Activated CD8-positive, alpha-beta T cell treated with anti-CD3 and anti-CD28 coated beads for 36 hours (primary cell): ENCODE measurements around the gene LMF1. TPM values are rescaled to one million over a fixed set of nuclear protein-coding genes. Genes with fewer than 3 reads are reported as not detected.

Experiments
- ATAC-seq: fragments of 200-7000 bp; cut with Tn5 transposase; one replicate; pipeline ENCODE4 v1.10.0; 2021; ENCODE audit warnings: mild to moderate bottlenecking, moderate library complexity
- CTCF ChIA-PET: fragments of 350-600 bp; sonication (Branson Sonifier 250); formaldehyde crosslinking; loops from one replicate; lab custom pipeline; 2021; ENCODE audit warnings: antibody characterized with exemption; lab: Charles Lee
- POLR2A ChIA-PET: fragments of 350-600 bp; sonication (Branson Sonifier 250); formaldehyde crosslinking; loops from one replicate; lab custom pipeline; 2021; ENCODE audit warnings: antibody characterized with exemption; lab: Charles Lee
- DNase-seq: peaks from one replicate; pipeline ENCODE4 v3.0.0-alpha.2; 2020
- H3K27ac Mint-ChIP-seq: one replicate; pipeline ENCODE4 v1.8.0; 2021; ENCODE audit warnings: mild to moderate bottlenecking, mixed read lengths
- H3K27me3 Mint-ChIP-seq: one replicate; pipeline ENCODE4 v1.8.0; 2021; ENCODE audit warnings: mixed read lengths
- H3K36me3 Mint-ChIP-seq: one replicate; pipeline ENCODE4 v1.8.0; 2021; ENCODE audit warnings: low read depth, mixed read lengths
- H3K4me1 Mint-ChIP-seq: one replicate; pipeline ENCODE4 v1.8.0; 2021; ENCODE audit warnings: low read depth, mixed read lengths
- H3K4me3 Mint-ChIP-seq: one replicate; pipeline ENCODE4 v1.8.0; 2021; ENCODE audit warnings: mild to moderate bottlenecking, moderate library complexity, mixed read lengths
- H3K9me3 Mint-ChIP-seq: one replicate; pipeline ENCODE4 v1.8.0; 2021; ENCODE audit warnings: mixed read lengths
- intact Hi-C: fragments of 100-400 bp; cut with micrococcal nuclease; formaldehyde crosslinking; loops from one replicate; pipeline ENCODE4 v1.10.0; 2022
- total RNA-seq, 2 experiments: library from RNA; stranded (reverse); gene quantifications; one replicate each; pipeline ENCODE4 v1.2.3, GENCODE V29; 2021
- TF ChIP-seq, protein P1 (sequence below): fragments of 200-600 bp; IDR thresholded peaks from one replicate; pipeline ENCODE4 v1.8.0; 2022; ENCODE audit warnings: antibody characterized with exemption, mild to moderate bottlenecking

LMF1 gene
- total RNA-seq, 2 experiments from 2014 or later: 8.7 to 9.7 TPM

DNA sequence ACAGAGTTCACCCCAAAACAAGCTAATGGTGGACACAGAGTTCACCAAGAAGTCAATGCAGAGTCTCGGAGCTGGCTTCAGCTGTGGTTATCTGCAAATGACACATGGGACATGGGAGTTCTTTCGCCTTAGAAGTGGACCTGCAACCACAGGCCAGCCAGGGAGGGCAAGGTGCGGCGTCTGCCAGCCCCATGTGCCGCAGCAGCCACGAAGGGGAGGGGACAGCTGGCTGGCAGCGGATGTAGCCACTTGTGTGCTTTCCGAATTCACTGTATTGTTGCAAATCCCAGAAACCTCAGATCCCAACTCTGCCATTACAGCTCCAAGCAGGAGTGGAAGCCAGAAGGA lies 24.8 kb downstream of the LMF1 start:
- POLR2A ChIA-PET: no interaction called here
- TF ChIP-seq, protein P1, sequence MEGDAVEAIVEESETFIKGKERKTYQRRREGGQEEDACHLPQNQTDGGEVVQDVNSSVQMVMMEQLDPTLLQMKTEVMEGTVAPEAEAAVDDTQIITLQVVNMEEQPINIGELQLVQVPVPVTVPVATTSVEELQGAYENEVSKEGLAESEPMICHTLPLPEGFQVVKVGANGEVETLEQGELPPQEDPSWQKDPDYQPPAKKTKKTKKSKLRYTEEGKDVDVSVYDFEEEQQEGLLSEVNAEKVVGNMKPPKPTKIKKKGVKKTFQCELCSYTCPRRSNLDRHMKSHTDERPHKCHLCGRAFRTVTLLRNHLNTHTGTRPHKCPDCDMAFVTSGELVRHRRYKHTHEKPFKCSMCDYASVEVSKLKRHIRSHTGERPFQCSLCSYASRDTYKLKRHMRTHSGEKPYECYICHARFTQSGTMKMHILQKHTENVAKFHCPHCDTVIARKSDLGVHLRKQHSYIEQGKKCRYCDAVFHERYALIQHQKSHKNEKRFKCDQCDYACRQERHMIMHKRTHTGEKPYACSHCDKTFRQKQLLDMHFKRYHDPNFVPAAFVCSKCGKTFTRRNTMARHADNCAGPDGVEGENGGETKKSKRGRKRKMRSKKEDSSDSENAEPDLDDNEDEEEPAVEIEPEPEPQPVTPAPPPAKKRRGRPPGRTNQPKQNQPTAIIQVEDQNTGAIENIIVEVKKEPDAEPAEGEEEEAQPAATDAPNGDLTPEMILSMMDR: no peak
- intact Hi-C loops: no loop called here
- ATAC-seq (no peak), DNase-seq (no peak)
- CTCF ChIA-PET: no interaction called here
- H3K9me3 Mint-ChIP-seq: peaks cover 21% of the 10 kb centered on the region
- H3K4me3 Mint-ChIP-seq: no peak overlapping the region
- peaks cover 37% of the 10 kb centered on the region for H3K36me3 Mint-ChIP-seq
- H3K27ac Mint-ChIP-seq: no peak overlapping the region
- H3K4me1 Mint-ChIP-seq: no peaks in the 10 kb centered on the region
- H3K27me3 Mint-ChIP-seq: no peaks in the 10 kb centered on the region

DNA sequence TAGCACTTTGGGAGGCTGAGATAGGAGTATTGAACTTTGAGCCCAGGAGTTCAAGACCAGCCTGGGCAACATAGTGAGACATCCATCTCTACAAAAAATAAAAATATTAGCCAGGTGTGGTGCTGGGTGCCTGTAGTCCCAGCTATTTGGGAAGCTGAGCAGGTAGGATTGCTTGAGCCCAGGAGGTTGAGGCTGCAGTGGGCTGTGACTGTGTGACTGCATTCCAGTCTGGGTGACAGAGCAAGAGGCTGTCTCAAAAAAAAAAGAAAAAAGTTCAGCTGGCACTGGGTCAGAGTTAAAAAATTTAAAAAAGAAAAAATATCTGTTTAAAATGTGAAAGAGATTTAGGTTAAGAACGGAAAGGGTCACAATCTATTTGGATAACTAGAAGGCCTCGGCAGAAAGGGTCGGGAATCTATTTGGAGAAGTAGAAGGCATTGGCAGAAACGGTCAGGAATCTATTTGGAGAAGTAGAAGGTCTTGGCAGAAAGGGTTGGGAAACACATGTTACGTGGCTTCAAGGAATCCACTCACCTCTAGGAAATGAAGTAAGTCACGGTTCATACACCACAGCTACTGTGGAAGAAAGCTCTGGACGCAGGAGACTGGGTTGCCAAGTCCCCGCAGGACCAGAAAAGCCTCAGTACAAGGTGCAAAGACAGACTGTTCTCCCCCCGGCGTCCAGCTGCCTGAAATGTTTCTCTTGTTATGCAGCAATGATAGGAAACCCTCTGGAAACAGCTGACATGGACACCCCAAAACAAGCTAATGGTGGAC lies 25.3 kb downstream of the LMF1 start:
- H3K9me3 Mint-ChIP-seq: peaks cover 24% of the 10 kb centered on the region
- H3K27me3 Mint-ChIP-seq: no peaks in the 10 kb centered on the region
- H3K4me1 Mint-ChIP-seq: peaks cover 2% of the 10 kb centered on the region
- peaks cover 42% of the 10 kb centered on the region for H3K36me3 Mint-ChIP-seq
- DNase-seq: no peak
- H3K4me3 Mint-ChIP-seq: no peak overlapping the region
- H3K27ac Mint-ChIP-seq: no peak overlapping the region
- no peak for ATAC-seq
- TF ChIP-seq, protein P1: no peak
- intact Hi-C loops: no loop called here
- CTCF ChIA-PET: no interaction called here
- POLR2A ChIA-PET: no interaction called here

DNA sequence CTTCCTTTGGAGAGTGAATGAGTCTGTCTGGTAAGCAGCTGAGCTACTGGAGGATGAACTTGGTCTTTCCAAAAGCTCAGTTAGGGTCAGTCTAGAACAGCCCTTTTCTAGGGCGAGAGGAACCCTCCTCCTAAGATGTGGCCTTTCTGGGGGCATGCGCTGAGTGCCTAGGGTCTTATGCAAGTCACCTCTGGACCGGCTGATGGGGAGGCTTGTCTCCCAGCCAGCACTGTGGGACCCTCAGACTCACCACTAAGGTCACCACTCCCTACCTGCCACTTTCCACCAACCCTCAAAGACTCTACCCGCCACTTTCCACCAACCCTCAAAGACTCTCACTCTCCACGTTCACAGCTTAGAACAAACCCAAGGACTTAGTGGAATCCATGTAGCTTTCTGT lies 26.8 kb downstream of the LMF1 start:
- intact Hi-C loops: no loop called here
- Mint-ChIP-seq H3K27me3 (no peaks in the 10 kb centered on the region), H3K36me3 (peaks cover 44% of the 10 kb centered on the region), H3K27ac (no peak overlapping the region), H3K4me1 (peaks cover 2% of the 10 kb centered on the region), H3K9me3 (peaks cover 24% of the 10 kb centered on the region), H3K4me3 (no peak overlapping the region)
- CTCF ChIA-PET: no interaction called here
- ATAC-seq: no peak
- TF ChIP-seq, protein P1: no peak
- no peak for DNase-seq
- POLR2A ChIA-PET: no interaction called here

DNA sequence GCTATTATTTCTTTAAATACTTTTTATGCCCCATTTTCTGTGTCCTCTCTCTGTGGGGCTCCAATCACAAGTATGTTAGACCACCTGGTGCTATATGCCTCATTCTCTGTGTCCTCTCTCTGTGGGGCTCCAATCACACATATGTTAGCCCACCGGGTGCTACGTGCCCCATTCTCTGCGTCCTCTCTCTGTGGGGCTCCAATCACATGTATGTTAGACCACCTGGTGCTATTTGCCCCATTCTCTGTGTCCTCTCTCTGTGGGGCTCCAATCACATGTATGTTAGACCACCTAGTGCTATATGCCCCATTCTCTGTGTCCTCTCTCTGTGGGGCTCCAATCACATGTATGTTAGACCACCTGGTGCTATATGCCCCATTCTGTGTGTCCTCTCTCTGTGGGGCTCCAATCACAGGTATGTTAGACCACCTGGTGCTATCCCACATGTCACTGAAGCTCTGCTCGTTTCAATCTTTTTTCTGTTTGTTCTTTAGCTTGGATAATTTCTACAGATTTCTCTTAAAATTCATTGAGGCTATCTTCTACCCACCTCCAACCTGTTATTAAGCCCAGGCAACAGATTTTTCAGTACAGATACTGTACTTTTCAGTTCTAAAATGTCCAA lies 28.2 kb downstream of the LMF1 start:
- H3K4me1 Mint-ChIP-seq: peaks cover 2% of the 10 kb centered on the region
- ATAC-seq: no peak
- H3K27me3 Mint-ChIP-seq: no peaks in the 10 kb centered on the region
- intact Hi-C loops: no loop called here
- ChIA-PET POLR2A (no interaction called here), CTCF (no interaction called here)
- no peak overlapping the region for H3K4me3 Mint-ChIP-seq
- peaks cover 24% of the 10 kb centered on the region for H3K9me3 Mint-ChIP-seq
- TF ChIP-seq, protein P1: no peak
- H3K27ac Mint-ChIP-seq: no peak overlapping the region
- H3K36me3 Mint-ChIP-seq: peaks cover 44% of the 10 kb centered on the region
- DNase-seq: no peak

DNA sequence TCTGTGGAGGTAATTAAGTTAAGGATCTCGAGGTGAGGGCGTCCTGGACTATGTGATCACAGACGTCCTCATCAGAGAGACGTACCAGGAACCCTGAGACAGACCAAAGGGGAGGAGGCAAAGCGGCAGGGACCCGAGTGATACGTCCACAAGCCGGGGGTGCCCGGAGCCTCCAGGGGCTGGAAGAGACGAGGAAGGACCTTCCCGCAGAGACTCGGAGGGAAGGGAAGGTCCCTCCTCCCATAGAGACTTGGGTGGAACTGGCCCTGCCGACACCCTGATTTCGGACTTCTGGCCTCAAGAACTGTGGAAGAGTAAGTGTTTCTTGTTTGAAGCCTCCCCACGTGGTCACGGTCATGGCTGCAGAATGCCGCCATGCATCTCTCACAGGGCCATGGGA lies 30.8 kb downstream of the LMF1 start:
- Mint-ChIP-seq H3K4me1 (peaks cover 12% of the 10 kb centered on the region), H3K27ac (no peak overlapping the region), H3K36me3 (peaks cover 34% of the 10 kb centered on the region), H3K27me3 (no peaks in the 10 kb centered on the region), H3K4me3 (no peak overlapping the region), H3K9me3 (peaks cover 24% of the 10 kb centered on the region)
- DNase-seq: no peak
- TF ChIP-seq, protein P1: no peak
- intact Hi-C loops: no loop called here
- CTCF ChIA-PET: no interaction called here
- POLR2A ChIA-PET: no interaction called here
- ATAC-seq: no peak
